ENCODE measurements around the gene KAZN.
"Not testable (repeated sequence)": the region's sequence is repeated elsewhere in the genome, so short reads cannot be mapped to it uniquely, and the experiment has no call there.

Gene KAZN

GRCh38 chr1:14963791-14964710 lies 365.6 kb downstream of the KAZN start:
- not testable (repeated sequence) for H3K4me3 Mint-ChIP-seq; H3K36me3 Mint-ChIP-seq; DNase-seq (ENCODE audit: low spot score in 2 of 2); H3K9me3 Mint-ChIP-seq; H3K4me1 Mint-ChIP-seq; ATAC-seq
- H3K27ac Mint-ChIP-seq = peak overlapping the region; percentile 26

DNA sequence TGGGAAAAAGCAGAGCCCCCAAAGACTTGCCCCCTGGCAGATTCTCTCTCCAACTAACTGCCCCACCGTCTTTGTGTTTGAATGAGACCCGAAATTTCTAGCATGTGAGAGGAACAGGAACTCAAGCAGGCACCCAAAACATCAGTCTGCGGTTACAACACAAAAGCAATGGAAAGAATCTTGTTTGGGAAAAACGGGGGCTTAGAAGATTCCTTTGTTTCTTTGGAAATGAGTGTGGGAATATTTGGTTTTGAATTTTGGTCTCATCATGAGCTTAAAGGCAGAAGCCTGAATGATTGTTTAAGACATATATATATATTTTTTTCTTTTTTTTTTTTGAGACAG lies 366.2 kb downstream of the KAZN start:
- ATAC-seq (no peak), DNase-seq (ENCODE audit: low spot score in 2 of 2) (no peak)
- no peaks in the 10 kb centered on the region for H3K9me3 Mint-ChIP-seq
- no peaks in the 10 kb centered on the region for H3K36me3 Mint-ChIP-seq
- H3K4me1 Mint-ChIP-seq = peaks cover 9% of the 10 kb centered on the region
- H3K4me3 Mint-ChIP-seq = no peak overlapping the region
- H3K27ac Mint-ChIP-seq = no peak overlapping the region

DNA sequence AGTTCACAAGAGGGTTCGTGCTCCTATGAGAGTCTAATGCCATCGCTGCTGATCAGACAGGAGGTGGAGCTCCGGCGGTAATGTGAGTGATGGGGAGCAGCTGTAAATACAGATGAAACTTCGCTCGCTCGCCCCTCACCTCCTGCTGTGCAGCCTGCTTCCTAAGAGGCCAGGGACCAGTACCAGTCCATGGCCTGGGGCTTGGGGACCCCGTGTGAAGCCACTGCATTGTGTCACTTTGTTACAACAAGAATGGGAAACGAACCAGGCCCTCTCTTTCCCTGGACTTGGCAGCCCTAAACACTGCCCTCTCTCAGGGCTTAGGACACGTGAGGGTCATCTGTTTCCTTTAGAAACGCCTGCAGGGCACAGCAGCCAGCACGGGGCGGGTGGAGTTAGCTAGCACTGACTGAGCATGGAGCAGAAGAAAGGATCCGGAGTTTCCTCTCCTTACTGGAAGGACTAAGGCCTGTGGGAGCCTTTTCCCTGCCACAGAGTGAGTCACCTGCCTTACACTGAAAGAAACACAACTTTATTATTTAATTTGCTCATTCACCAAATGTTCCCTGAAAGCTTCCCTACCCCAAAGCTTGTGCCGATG lies 369.9 kb downstream of the KAZN start:
- Mint-ChIP-seq H3K27ac (no peak overlapping the region), H3K9me3 (peaks cover under 1% of the 10 kb centered on the region), H3K4me3 (peak overlapping the region; percentile 10), H3K4me1 (peaks cover 16% of the 10 kb centered on the region), H3K36me3 (no peaks in the 10 kb centered on the region)
- ATAC-seq (no peak), DNase-seq (ENCODE audit: low spot score in 2 of 2) (no peak)

DNA sequence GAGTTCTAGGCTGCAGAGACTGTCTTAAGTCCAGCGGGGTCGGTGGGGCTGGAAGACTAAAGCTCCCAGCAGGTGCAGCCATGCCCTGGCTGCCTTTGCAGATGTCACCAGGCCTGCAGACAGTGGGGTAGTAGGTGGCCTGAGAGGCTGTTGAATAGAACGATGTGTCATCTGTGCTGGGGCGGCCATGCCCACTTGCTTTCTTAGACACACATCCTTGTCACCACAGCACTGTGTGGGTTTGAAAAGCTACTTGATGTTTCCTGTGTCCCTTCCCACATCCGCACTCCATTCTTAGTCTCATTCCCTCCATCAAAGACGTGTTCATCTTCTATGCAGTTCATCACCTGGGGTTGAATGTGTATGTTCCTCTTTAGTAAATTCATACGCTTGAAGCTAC lies 370.5 kb downstream of the KAZN start:
- H3K4me1 Mint-ChIP-seq = peaks cover 16% of the 10 kb centered on the region
- DNase-seq (ENCODE audit: low spot score in 2 of 2) (peak in 1 of 2 donors; percentile 57), ATAC-seq (peak; percentile 98)
- H3K4me3 Mint-ChIP-seq = peak overlapping the region; percentile 10
- peaks cover 2% of the 10 kb centered on the region for H3K9me3 Mint-ChIP-seq
- H3K27ac Mint-ChIP-seq = peak overlapping the region; percentile 17
- H3K36me3 Mint-ChIP-seq = no peaks in the 10 kb centered on the region

DNA sequence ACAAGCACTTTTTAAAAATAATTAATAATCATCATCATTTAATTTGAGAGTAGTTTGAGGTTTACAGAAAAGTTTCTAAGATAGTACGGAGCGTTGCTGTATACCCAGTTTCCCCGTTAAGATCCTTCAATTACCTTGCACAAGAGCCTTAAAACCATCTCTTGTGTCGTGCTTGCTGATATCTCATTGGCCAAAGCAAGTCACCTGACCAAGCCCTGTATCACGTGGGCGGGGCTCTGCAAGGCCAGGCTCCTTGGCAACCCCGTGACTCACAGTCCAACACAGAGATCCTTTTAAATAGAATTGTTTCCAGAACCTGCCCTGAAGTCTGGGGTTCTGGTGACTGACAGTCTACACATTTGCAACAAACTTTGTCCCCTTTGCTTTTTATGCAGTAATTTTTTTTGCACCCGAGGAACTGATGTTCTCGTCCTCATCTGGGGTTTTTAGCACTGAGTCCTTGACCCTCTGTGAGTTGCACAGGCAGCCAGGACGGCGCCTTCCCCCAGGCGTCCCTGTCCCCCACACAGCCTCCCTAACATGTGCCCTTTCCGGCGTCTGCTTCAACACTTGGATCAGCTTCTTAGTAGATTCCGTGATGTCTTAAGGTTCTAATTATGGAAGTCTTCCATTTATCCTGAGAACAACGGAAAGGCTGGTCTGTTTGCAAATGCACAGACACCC lies 371.8 kb downstream of the KAZN start:
- DNase-seq (ENCODE audit: low spot score in 2 of 2) = no peak
- H3K27ac Mint-ChIP-seq = no peak overlapping the region
- ATAC-seq = no peak
- H3K36me3 Mint-ChIP-seq = no peaks in the 10 kb centered on the region
- H3K9me3 Mint-ChIP-seq = peaks cover 2% of the 10 kb centered on the region
- peaks cover 16% of the 10 kb centered on the region for H3K4me1 Mint-ChIP-seq
- no peak overlapping the region for H3K4me3 Mint-ChIP-seq

DNA sequence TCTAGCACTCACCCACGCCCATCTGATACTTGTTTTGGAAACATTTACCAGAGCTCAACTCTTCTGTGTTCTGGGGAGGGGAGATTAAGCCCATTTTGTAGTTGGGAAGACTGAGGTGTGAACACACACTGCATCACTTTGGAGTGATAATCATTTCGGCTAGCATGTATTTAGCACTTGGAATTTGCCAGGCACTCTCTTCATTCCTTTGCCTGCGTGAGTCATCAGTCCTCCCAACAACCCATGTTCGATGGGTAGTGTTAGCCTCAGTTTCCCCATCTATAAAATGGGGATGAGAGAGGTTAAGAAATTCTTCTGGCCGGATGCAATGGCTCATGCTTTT lies 372.3 kb downstream of the KAZN start:
- no peak for DNase-seq (ENCODE audit: low spot score in 2 of 2)
- H3K4me1 Mint-ChIP-seq = peaks cover 16% of the 10 kb centered on the region
- ATAC-seq = no peak
- peaks cover 2% of the 10 kb centered on the region for H3K9me3 Mint-ChIP-seq
- H3K27ac Mint-ChIP-seq = no peak overlapping the region
- H3K36me3 Mint-ChIP-seq = no peaks in the 10 kb centered on the region
- no peak overlapping the region for H3K4me3 Mint-ChIP-seq

DNA sequence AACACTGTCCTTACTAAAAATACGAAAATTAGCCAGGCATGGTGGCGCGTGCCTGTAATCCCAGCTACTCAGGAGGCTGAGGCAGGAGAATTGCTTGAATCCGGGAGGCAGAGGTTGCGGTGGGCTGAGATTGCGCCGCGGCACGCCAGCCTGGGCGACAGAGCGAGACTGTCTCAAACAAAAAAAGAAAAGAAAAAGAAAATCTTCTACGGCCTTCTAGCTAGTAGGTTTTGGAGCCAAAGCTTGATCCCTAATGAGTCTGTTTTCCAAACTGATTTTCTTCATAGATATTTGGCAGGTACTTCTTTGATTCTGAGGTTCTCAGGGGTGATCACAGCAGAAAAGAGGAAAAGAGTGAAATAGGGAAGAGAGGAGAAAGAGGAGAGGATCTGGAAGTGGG lies 372.7 kb downstream of the KAZN start:
- no peak overlapping the region for H3K27ac Mint-ChIP-seq
- H3K4me1 Mint-ChIP-seq = peaks cover 16% of the 10 kb centered on the region
- peaks cover 2% of the 10 kb centered on the region for H3K9me3 Mint-ChIP-seq
- H3K36me3 Mint-ChIP-seq = no peaks in the 10 kb centered on the region
- ATAC-seq (no peak), DNase-seq (ENCODE audit: low spot score in 2 of 2) (no peak)
- no peak overlapping the region for H3K4me3 Mint-ChIP-seq

DNA sequence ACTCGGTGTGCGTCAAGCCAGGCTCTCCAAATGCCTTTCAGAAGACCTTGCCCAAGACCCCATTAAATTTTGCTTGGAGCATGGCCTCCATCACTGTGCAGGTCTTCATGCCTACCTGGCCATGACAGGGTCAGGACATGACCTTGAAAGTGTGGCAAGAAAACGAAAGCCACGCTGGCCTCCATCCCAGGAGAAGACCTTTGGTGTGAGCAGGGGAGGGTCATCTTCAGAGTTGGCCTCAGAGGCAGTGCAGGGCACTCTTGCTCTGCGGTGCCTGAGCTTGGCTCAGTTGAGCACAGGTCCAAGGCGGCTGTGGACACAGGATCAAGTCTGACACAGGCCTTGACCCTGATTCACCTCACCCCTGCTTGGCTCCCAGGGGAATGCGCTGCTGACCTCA lies 373.6 kb downstream of the KAZN start:
- DNase-seq (ENCODE audit: low spot score in 2 of 2) = no peak
- H3K9me3 Mint-ChIP-seq = peaks cover 2% of the 10 kb centered on the region
- no peak overlapping the region for H3K4me3 Mint-ChIP-seq
- peaks cover 16% of the 10 kb centered on the region for H3K4me1 Mint-ChIP-seq
- no peak for ATAC-seq
- H3K36me3 Mint-ChIP-seq = no peaks in the 10 kb centered on the region
- H3K27ac Mint-ChIP-seq = no peak overlapping the region

DNA sequence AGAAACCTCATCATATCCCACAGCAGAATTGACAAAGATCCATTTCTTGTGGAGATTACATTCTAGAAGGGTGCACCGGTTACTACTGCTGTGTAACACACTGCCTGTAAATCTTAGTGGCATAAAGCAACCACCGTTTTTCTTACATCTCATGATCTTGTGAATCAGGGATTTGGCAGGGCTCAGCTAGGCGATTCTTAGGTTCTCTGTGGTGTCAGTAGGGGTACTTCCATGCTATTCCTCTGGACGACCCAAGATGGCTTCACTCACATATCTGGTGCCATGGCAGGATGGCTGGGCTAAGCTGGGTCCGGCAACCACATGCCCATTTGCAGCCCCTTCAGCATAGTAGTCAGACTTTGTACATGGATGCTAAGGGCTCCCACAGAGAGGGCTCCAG lies 375.3 kb downstream of the KAZN start:
- Mint-ChIP-seq H3K9me3 (peaks cover 2% of the 10 kb centered on the region), H3K4me1 (peaks cover 14% of the 10 kb centered on the region), H3K36me3 (no peaks in the 10 kb centered on the region), H3K4me3 (no peak overlapping the region), H3K27ac (no peak overlapping the region)
- DNase-seq (ENCODE audit: low spot score in 2 of 2) (no peak), ATAC-seq (no peak)

- H3K9me3 Mint-ChIP-seq = peaks cover 2% of the 10 kb centered on the region
- no peak overlapping the region for H3K4me3 Mint-ChIP-seq
- DNase-seq (ENCODE audit: low spot score in 2 of 2) = no peak
- no peaks in the 10 kb centered on the region for H3K36me3 Mint-ChIP-seq
- no peak overlapping the region for H3K27ac Mint-ChIP-seq
- no peak for ATAC-seq
- peaks cover 8% of the 10 kb centered on the region for H3K4me1 Mint-ChIP-seq
Observed at GRCh38 chr1:14974361-14974760, 375.9 kb downstream of the KAZN start.

- no peak for ATAC-seq
- H3K9me3 Mint-ChIP-seq = peaks cover 2% of the 10 kb centered on the region
Observed at GRCh38 chr1:14975119-14975518, 376.6 kb downstream of the KAZN start.

DNA sequence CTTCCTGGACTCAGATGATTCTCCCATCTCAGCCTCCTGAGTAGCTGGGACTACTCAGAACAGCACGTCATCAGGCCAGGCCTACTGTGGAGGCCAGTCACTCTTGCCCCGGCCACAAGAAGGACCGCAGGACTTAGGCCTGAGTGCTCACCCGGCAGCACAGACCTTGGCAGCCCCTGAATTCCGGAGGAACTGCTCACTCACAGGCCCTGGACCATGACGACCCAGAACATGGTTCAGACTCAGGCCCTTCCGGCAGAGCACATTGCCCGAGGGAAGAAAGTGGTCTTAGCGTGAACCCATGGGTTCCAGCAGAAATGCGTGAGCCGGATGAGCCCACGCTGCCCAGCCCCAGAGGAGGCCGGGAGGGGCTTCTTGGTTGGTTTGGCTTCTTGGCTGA lies 377.8 kb downstream of the KAZN start:
- ATAC-seq (no peak), DNase-seq (ENCODE audit: low spot score in 2 of 2) (no peak)
- Mint-ChIP-seq H3K36me3 (no peaks in the 10 kb centered on the region), H3K4me3 (no peak overlapping the region), H3K9me3 (peaks cover 2% of the 10 kb centered on the region), H3K27ac (no peak overlapping the region), H3K4me1 (no peaks in the 10 kb centered on the region)

More at GRCh38 chr1:14975119-14975518, 376.6 kb downstream of the KAZN start:
- Mint-ChIP-seq H3K36me3 (no peaks in the 10 kb centered on the region), H3K4me1 (peaks cover 7% of the 10 kb centered on the region), H3K4me3 (no peak overlapping the region), H3K27ac (no peak overlapping the region)
- no peak for DNase-seq (ENCODE audit: low spot score in 2 of 2)

- Mint-ChIP-seq H3K9me3 (peaks cover 2% of the 10 kb centered on the region), H3K36me3 (no peaks in the 10 kb centered on the region), H3K4me1 (no peaks in the 10 kb centered on the region), H3K4me3 (no peak overlapping the region), H3K27ac (no peak overlapping the region)
- no peak for ATAC-seq
- DNase-seq (ENCODE audit: low spot score in 2 of 2) = no peak
Observed at GRCh38 chr1:14977338-14977931, 378.9 kb downstream of the KAZN start.

DNA sequence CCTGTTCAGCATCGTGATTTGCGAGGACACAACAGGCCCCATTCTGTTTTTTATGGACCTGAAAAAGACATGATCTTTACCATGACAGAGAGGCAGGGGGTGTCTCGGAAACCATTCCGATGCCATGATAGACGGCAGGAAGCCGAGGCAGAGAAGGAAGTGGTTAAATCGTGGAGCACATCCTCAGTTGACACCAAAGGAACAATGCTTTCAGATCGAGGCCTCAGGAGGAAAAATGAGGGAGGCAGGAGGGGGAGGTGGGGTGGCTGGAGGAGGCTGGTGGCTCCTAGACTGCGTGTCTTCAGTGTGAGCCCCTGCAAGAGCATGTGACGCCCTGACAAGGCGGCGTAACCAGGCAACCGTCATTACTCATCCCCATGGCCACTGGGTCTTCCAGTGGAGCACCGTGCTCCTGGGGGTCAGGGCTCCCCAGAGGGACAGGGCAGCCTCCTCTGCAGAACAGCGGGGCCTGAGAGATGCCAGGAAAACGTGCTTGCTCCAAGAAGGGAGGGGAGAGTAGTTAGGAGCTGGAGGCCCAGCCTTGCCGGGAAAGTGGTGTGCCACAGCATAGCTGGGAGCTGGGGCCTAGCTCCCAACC lies 382.2 kb downstream of the KAZN start:
- Mint-ChIP-seq H3K27ac (no peak overlapping the region), H3K4me1 (no peaks in the 10 kb centered on the region), H3K4me3 (no peak overlapping the region), H3K36me3 (no peaks in the 10 kb centered on the region), H3K9me3 (no peaks in the 10 kb centered on the region)
- DNase-seq (ENCODE audit: low spot score in 2 of 2) = no peak
- ATAC-seq = no peak

- Mint-ChIP-seq H3K9me3 (no peaks in the 10 kb centered on the region), H3K4me3 (no peak overlapping the region), H3K36me3 (no peaks in the 10 kb centered on the region), H3K27ac (no peak overlapping the region), H3K4me1 (no peaks in the 10 kb centered on the region)
- no peak for ATAC-seq
- no peak for DNase-seq (ENCODE audit: low spot score in 2 of 2)
Observed at GRCh38 chr1:14982029-14982428, 383.5 kb downstream of the KAZN start.
